ENCODE data around the gene OAF. TPM values are rescaled to one million over a fixed set of nuclear protein-coding genes. Genes with fewer than 3 reads are reported as not detected.

OAF gene
- total RNA-seq, 4 donors from 2014 or later, result 30.0 to 100 (median 42.4) TPM

DNA sequence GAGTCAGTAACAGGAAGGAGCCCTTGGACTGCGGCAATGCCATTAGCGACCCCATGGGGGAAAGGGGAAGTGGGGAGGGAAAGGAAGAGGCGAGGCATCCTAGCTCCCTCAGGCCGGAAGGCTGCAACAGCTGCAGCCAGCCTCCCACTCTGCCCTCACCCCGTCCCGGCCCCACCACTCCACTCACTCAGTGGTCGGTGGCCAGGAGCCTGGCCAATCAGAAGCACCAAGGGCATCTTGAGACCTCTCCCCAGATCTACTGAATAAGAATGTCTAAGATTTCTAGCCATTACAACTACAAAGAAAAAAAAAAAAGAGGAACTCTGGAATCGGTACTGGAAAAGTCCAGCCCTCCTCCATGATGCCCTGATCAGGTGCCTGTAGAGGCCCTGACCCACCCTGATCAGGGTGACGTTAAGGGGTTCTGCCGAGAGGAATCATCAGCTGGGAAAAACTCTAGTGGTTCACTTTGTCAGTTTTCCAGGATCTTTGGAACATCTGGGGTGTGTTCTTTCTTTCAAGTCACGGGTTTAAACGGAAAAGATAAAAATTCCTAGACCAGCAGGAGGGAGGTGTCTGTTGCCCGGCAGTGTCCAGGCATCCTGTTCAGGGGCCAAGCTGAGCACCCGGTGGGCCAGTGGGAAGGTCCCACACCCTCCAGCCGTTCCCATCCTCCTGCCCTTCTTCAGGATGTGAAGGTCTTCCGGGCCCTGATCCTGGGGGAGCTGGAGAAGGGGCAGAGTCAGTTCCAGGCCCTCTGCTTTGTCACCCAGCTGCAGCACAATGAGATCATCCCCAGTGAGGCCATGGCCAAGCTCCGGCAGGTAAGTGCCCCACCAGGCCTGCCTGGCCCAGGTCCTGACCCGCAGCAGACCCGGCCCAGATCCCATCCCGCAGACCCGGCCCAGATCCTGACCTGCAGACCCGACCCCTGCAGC is 14.4 kb downstream of the OAF start:
- peak in 1 of 4 experiments; percentile 21 for TF ChIP-seq CTCF (IDR thresholded peaks at IDR 0.05)
- TF ChIP-seq POLR2A (IDR thresholded peaks at IDR 0.05), result no peak
- TF ChIP-seq EP300 (IDR thresholded peaks at IDR 0.05), result no peak
- TF ChIP-seq POLR2AphosphoS5 (IDR thresholded peaks at IDR 0.05), result no peak
- Histone ChIP-seq H3K27ac (peak overlapping the region in 3 of 4 donors; percentile 62 to 75 (median 70)), H3K36me3 (peaks cover 0 to 21% of the 10 kb centered on the region in 2 donors), H3K27me3 (no peaks in the 10 kb centered on the region), H3K4me3 (no peak overlapping the region), H3K4me1 (peaks cover 0 to 82% (median 32%) of the 10 kb centered on the region in 3 donors), H3K9me3 (no peaks in the 10 kb centered on the region)
- peak; percentile 76 for ATAC-seq
- 20 to 87% methylated on average over 4 to 7 of the region's 22 CpGs for WGBS, 2 donors (ENCODE audit: low coverage in 1 of 2)

GRCh38 chr11:120226242-120226641 is 15.4 kb downstream of the OAF start:
- no peaks in the 10 kb centered on the region for H3K27me3 ChIP-seq
- peak overlapping the region in 3 of 4 donors; percentile 62 to 75 (median 70) for H3K27ac ChIP-seq
- WGBS, 2 donors (ENCODE audit: low coverage in 1 of 2), result 76% methylated on average over 4 of the region's 5 CpGs; no CpG with 5 or more reads in 1 of the 2 donors

DNA sequence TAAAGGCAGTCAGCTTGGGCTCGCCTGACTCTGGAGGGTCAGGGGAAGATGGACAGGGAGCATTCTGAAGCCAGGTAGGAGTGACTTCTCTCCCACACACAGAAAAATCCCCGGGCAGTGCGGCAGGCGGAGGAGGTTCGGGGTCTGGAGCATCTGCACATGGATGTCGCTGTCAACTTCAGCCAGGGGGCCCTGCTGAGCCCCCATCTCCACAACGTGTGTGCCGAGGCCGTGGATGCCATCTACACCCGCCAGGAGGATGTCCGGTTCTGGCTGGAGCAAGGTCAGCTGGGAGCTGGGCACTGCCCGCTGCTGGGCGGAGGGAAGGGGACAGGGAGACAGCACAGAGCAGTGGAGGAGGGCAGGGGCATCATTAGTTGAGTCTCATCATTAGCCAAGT is 15.9 kb downstream of the OAF start:
- TF ChIP-seq POLR2AphosphoS5 (IDR thresholded peaks at IDR 0.05), result no peak
- no peak for TF ChIP-seq EP300 (IDR thresholded peaks at IDR 0.05)
- no peak for TF ChIP-seq POLR2A (IDR thresholded peaks at IDR 0.05)
- no peak for TF ChIP-seq CTCF (IDR thresholded peaks at IDR 0.05)
- ATAC-seq, result no peak

More at GRCh38 chr11:120226242-120226641, 15.4 kb downstream of the OAF start:
- TF ChIP-seq CTCF (IDR thresholded peaks at IDR 0.05), result no peak
- no peak for TF ChIP-seq POLR2A (IDR thresholded peaks at IDR 0.05)
- TF ChIP-seq EP300 (IDR thresholded peaks at IDR 0.05), result no peak
- no peak for TF ChIP-seq POLR2AphosphoS5 (IDR thresholded peaks at IDR 0.05)
- H3K36me3 ChIP-seq, result peaks cover 0 to 21% of the 10 kb centered on the region in 2 donors
- no peak for ATAC-seq
- no peaks in the 10 kb centered on the region for H3K9me3 ChIP-seq
- no peak overlapping the region for H3K4me3 ChIP-seq
- peaks cover 0 to 72% (median 22%) of the 10 kb centered on the region in 3 donors for H3K4me1 ChIP-seq

GRCh38 chr11:120227228-120227852 is 16.5 kb downstream of the OAF start:
- 63 to 78% methylated on average over 1 to 2 of the region's 5 CpGs for WGBS, 2 donors (ENCODE audit: low coverage in 1 of 2)
- Histone ChIP-seq H3K27me3 (peaks cover 7% of the 10 kb centered on the region), H3K36me3 (peaks cover 0 to 21% of the 10 kb centered on the region in 2 donors), H3K27ac (peak overlapping the region in 2 of 4 donors; percentile 17 to 62), H3K9me3 (no peaks in the 10 kb centered on the region), H3K4me1 (peaks cover 0 to 61% (median 22%) of the 10 kb centered on the region in 3 donors), H3K4me3 (no peak overlapping the region)
- no peak for ATAC-seq
- TF ChIP-seq POLR2AphosphoS5 (IDR thresholded peaks at IDR 0.05), result no peak
- no peak for TF ChIP-seq POLR2A (IDR thresholded peaks at IDR 0.05)
- TF ChIP-seq EP300 (IDR thresholded peaks at IDR 0.05), result no peak
- no peak for TF ChIP-seq CTCF (IDR thresholded peaks at IDR 0.05)

More for the DNA sequence above, 15.9 kb downstream of the OAF start:
- no peaks in the 10 kb centered on the region for H3K9me3 ChIP-seq
- 50 to 72% methylated on average over 2 to 3 of the region's 13 CpGs for WGBS, 2 donors (ENCODE audit: low coverage in 1 of 2)
- H3K36me3 ChIP-seq, result peaks cover 0 to 21% of the 10 kb centered on the region in 2 donors
- peak overlapping the region in 3 of 4 donors; percentile 62 to 75 (median 70) for H3K27ac ChIP-seq
- H3K4me1 ChIP-seq, result peaks cover 0 to 67% (median 22%) of the 10 kb centered on the region in 3 donors
- peaks cover under 1% of the 10 kb centered on the region for H3K27me3 ChIP-seq
- no peak overlapping the region for H3K4me3 ChIP-seq
